Colonic mucosa (tissue), 4 donors: ENCODE results near the gene PSMD13. TPM values are rescaled to one million over a fixed set of nuclear protein-coding genes. Genes with fewer than 3 reads are reported as not detected.

Experiments
- DNase-seq: peaks from one replicate; pipeline ENCODE4 v3.0.0-alpha.2; 2020
- H3K27ac ChIP-seq: fragments of 200-600 bp; one replicate; pipeline ENCODE4 v1.8.0; 2021
- H3K27me3 ChIP-seq: fragments of 200-600 bp; one replicate; pipeline ENCODE4 v1.8.0; 2021
- H3K36me3 ChIP-seq: fragments of 200-600 bp; one replicate; pipeline ENCODE4 v1.8.0; 2021
- H3K4me1 ChIP-seq: fragments of 200-600 bp; one replicate; pipeline ENCODE4 v1.8.0; 2021; ENCODE audit warnings: mild to moderate bottlenecking
- H3K4me3 ChIP-seq: fragments of 200-600 bp; one replicate; pipeline ENCODE4 v1.8.0; 2021
- H3K9ac ChIP-seq, 2 donors: one replicate each; pipeline ENCODE4 v1.7.0; 2013; ENCODE audit warnings: control low read depth in 2 of 2, low read depth in 2 of 2, low read length in 2 of 2
- H3K9me3 ChIP-seq: fragments of 200-600 bp; one replicate; pipeline ENCODE4 v1.8.0; 2021
- intact Hi-C: fragments of 100-400 bp; cut with DNase I; formaldehyde crosslinking; loops from one replicate; pipeline ENCODE4 v1.14.1; 2022
- total RNA-seq, 2 donors: library from RNA; stranded (reverse); fragmentation: NEBNext Ultra II Directional in 1 of 2; extraction: Animal tissue kit (Norgen Biotek cat#: 25700) in 1 of 2; gene quantifications; one replicate each; pipeline ENCODE4 v1.2.1, GENCODE V29; 2021
- TF ChIP-seq, protein P1 (sequence below): fragments of 200-600 bp; IDR thresholded peaks from one replicate; pipeline ENCODE4 v1.8.0; 2022; ENCODE audit warnings: antibody characterized with exemption, mild to moderate bottlenecking
- donor health status: healthy.
- donor health status: DM: no; HTN: no; CAD: no.
- donor health status: DM: no; HTN: no; CAD: no.

PSMD13 gene
- total RNA-seq, 2 donors from 2014 or later, result 99.0 to 145 TPM

DNA sequence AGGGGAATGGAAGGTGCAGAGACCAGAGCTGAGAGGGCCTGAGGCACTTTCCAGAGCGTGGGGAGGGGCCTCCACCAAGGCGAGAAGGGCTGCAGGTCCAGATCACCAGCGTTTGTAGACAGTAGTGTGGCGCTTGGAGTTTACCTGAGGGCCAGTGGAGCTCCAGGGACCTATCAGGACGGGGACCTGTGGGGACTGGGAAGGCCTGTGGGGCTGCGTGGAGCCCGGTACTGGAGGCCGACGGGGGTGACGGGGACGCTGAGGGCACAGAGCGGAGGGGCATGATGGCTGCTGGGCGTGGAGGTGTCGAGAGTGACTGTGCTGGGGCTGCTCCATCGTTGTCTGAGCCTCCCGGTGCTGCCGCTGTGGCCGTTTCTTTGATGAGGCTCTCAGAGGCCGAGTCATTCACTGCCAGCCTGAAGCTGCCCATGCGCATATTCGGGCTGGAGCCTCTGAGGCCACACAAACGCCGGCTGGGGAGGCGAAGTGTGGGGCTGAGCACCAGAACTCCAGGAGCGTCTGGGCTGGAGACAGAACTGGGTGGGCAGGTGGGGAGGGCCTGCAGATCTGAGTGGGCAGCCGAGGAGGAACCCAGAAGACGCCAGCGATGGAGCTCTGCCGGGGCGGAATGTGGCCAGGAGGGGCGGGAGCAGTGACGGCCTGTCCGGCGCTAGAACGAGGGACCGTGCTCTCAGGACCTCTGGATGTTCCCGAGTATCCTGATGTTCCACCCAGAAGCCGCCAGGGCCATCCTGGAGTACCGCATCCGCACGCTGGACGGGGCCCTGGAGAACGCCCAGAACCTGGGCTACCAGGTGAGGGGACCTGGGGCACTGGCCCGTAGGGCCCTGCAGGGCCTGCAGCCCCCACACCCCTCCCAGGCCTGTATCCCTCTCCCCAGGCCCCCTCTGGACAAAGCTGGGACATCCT, 54.8 kb downstream of the PSMD13 start:
- H3K4me3 ChIP-seq, result no peak overlapping the region
- intact Hi-C loops, result no loop called here
- TF ChIP-seq, protein P1, sequence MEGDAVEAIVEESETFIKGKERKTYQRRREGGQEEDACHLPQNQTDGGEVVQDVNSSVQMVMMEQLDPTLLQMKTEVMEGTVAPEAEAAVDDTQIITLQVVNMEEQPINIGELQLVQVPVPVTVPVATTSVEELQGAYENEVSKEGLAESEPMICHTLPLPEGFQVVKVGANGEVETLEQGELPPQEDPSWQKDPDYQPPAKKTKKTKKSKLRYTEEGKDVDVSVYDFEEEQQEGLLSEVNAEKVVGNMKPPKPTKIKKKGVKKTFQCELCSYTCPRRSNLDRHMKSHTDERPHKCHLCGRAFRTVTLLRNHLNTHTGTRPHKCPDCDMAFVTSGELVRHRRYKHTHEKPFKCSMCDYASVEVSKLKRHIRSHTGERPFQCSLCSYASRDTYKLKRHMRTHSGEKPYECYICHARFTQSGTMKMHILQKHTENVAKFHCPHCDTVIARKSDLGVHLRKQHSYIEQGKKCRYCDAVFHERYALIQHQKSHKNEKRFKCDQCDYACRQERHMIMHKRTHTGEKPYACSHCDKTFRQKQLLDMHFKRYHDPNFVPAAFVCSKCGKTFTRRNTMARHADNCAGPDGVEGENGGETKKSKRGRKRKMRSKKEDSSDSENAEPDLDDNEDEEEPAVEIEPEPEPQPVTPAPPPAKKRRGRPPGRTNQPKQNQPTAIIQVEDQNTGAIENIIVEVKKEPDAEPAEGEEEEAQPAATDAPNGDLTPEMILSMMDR, result no peak
- H3K9me3 ChIP-seq, result no peaks in the 10 kb centered on the region
- DNase-seq, result no peak
- no peak overlapping the region for H3K27ac ChIP-seq
- no peaks in the 10 kb centered on the region for H3K36me3 ChIP-seq
- H3K9ac ChIP-seq, result no peak overlapping the region
- H3K4me1 ChIP-seq, result no peaks in the 10 kb centered on the region
- H3K27me3 ChIP-seq, result peaks cover 6% of the 10 kb centered on the region

GRCh38 chr11:292211-293121, 55.7 kb downstream of the PSMD13 start:
- Histone ChIP-seq H3K27ac (no peak overlapping the region), H3K36me3 (no peaks in the 10 kb centered on the region), H3K27me3 (peaks cover 6% of the 10 kb centered on the region), H3K9ac (no peak overlapping the region), H3K4me1 (no peaks in the 10 kb centered on the region), H3K4me3 (no peak overlapping the region), H3K9me3 (no peaks in the 10 kb centered on the region)
- TF ChIP-seq, protein P1, result no peak
- no peak for DNase-seq
- intact Hi-C loops, result no loop called here

DNA sequence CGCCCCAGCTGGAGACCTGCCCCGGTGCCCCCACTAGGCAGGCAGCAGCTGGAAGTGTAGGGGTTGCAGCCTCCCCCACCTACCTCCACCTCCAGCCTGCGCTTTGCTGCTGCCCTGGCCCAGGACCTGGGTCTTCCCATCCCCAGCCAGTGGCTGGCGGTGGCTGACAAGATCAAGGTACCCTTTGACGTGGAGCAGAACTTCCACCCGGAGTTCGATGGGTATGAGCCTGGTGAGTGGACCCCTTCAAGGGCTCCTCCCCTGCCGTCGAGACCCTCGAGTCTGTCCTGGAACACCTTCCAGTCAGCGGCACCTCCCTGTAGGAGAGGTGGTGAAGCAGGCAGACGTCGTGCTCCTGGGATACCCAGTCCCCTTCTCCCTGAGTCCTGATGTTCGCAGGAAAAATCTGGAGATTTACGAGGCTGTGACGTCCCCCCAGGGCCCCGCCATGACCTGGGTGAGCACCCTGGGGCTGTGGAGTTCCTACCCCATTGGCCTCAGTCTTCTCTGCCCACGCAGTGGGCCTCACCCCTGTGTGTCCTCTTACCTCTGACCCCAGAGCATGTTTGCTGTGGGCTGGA, 56.6 kb downstream of the PSMD13 start:
- H3K9me3 ChIP-seq, result no peaks in the 10 kb centered on the region
- H3K36me3 ChIP-seq, result no peaks in the 10 kb centered on the region
- peaks cover 5% of the 10 kb centered on the region for H3K4me1 ChIP-seq
- no peak overlapping the region for H3K4me3 ChIP-seq
- TF ChIP-seq, protein P1, result no peak
- peaks cover 2% of the 10 kb centered on the region for H3K27me3 ChIP-seq
- no peak overlapping the region for H3K27ac ChIP-seq
- H3K9ac ChIP-seq, result no peak overlapping the region
- intact Hi-C loops, result no loop called here
- DNase-seq, result no peak

DNA sequence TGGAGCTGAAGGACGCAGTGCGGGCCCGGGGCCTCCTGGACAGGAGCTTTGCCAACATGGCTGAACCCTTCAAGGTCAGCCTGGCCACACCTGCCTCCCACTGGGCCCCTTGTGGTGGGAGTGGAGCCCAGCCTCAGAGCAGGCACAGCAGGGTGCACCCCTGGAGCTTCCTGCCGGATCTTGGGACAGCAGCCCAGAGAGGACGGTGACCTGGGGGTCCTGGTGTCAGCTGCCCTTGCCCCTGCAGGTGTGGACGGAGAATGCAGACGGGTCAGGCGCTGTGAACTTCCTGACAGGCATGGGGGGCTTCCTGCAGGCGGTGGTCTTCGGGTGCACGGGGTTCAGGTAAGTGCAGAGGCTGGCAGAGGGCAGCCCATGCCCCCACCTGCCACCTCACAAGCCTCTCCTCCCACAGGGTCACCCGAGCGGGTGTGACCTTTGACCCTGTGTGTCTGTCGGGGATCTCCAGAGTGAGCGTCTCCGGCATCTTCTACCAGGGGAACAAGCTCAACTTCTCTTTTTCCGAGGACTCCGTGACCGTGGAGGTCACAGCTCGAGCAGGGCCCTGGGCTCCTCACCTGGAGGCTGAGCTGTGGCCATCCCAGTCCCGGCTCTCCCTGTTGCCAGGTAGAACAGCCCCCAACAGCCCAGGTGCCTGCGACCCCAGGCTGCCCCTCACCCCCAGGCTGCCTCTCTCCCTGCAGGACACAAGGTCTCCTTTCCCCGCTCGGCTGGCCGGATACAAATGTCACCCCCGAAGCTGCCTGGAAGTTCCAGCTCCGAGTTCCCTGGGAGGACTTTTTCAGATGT, 57.3 kb downstream of the PSMD13 start:
- no peak for DNase-seq
- no peaks in the 10 kb centered on the region for H3K36me3 ChIP-seq
- H3K27me3 ChIP-seq, result no peaks in the 10 kb centered on the region

More for the DNA sequence above, 57.3 kb downstream of the PSMD13 start:
- TF ChIP-seq, protein P1, result no peak
- intact Hi-C loops, result no loop called here
- no peaks in the 10 kb centered on the region for H3K9me3 ChIP-seq
- peaks cover 5% of the 10 kb centered on the region for H3K4me1 ChIP-seq
- H3K27ac ChIP-seq, result no peak overlapping the region
- no peak overlapping the region for H3K4me3 ChIP-seq
- H3K9ac ChIP-seq, result no peak overlapping the region
